Measurements from ENCODE around the gene ATP5MK.

DNA sequence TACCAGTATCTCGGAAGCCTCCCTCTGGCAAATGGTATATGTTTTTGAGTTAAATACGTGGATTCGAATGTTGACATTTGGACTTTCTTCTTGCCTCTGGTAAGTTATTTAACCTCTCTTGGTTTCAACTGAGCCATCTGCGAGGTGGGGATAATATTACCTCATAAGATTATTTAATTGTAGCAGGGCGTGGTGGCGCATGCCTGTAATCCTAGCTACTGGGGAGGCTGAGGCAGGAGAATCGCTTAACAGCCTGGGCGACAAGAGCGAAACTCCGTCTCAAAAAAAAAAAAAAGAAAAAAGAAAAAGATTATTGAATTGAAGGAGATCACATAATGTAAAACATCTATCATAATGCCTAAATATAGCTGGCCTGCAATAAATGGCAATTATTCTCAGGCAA is 28.9 kb downstream of the ATP5MK start:
- TF ChIP-seq, protein P1, sequence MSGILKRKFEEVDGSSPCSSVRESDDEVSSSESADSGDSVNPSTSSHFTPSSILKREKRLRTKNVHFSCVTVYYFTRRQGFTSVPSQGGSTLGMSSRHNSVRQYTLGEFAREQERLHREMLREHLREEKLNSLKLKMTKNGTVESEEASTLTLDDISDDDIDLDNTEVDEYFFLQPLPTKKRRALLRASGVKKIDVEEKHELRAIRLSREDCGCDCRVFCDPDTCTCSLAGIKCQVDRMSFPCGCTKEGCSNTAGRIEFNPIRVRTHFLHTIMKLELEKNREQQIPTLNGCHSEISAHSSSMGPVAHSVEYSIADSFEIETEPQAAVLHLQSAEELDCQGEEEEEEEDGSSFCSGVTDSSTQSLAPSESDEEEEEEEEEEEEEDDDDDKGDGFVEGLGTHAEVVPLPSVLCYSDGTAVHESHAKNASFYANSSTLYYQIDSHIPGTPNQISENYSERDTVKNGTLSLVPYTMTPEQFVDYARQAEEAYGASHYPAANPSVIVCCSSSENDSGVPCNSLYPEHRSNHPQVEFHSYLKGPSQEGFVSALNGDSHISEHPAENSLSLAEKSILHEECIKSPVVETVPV (CRISPR knock-in tag; IDR thresholded peaks at IDR 0.05) = no peak
- TF ChIP-seq TOX (CRISPR knock-in tag; IDR thresholded peaks at IDR 0.05; ENCODE audit: borderline replicate concordance) (no peak), ZC3H10 (CRISPR knock-in tag; IDR thresholded peaks at IDR 0.05) (no peak)

All from SK-N-SH treated with all-trans-retinoic acid at 6 μM for 48 hours (cell line).